ENCODE data around the gene INS.
"Not testable (repeated sequence)": the region's sequence is repeated elsewhere in the genome, so short reads cannot be mapped to it uniquely, and the experiment has no call there.

The INS gene

DNA sequence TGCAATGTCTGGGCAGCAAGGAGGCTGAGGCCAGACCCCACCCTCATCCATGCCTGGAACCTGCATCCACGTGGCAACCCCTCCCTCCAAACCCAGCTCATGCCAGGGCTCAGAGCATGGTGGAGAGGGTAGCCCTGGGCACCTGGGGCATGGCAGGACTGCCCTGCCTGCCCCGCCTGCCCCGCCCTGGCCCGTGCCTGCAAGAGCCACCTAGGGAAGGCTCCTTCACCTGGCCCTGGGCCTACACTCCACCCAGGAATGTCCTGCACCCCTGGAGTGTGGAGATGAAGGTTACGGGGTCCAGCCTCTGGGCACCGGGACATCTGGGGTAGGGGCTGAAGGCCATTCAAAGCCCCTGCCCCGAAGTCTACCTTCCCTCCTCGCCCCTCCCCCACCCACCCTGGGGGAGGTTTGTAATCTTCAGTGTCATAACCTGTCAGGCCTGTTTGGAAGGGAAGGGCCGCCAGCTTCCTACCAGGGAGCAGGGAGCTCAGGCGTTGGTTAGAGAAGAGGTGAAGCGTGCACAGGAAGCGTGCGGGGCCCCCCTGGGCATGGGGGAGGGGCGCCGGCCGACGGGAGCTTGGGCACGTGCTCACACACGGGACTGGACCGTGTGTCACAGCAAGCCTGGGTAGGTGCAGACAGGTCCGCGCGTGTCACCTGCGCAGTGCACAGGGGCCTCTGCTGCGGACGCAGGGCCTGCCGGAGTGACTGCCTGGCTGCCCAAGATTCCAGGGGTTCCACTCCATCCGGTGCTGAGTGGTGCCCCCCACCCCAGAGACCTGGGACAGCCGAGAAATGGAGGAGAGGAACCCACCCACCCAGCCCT lies 41.3 kb upstream of the INS start:
- Mint-ChIP-seq H3K27ac (no peak overlapping the region), H3K4me3 (no peak overlapping the region), H3K4me1 (ENCODE audit: low read depth) (no peaks in the 10 kb centered on the region), H3K9me3 (ENCODE audit: low read depth) (no peaks in the 10 kb centered on the region), H3K27me3 (no peaks in the 10 kb centered on the region), H3K36me3 (no peaks in the 10 kb centered on the region)

DNA sequence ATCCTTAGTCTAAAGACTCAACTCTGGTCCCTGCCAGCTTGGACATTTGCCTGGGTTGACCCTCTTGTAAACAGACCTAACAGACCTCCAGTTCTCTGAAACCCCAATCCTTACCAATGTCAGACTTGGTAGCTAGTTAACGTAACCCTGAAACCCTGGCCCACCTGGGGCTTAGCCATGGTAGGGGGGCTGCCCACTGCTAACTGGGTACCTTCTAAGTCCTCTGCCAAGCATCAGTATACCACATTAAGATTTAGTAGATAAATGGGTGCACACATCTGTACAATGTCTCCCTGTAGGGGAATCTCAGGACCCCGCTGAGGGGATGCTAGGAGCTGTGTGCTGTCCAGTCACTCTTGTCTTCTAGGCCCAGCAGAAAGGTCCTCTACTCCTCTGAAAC lies 40.5 kb upstream of the INS start:
- H3K36me3 Mint-ChIP-seq = no peaks in the 10 kb centered on the region
- H3K27me3 Mint-ChIP-seq = no peaks in the 10 kb centered on the region
- H3K4me1 Mint-ChIP-seq (ENCODE audit: low read depth) = peaks cover under 1% of the 10 kb centered on the region
- H3K4me3 Mint-ChIP-seq = no peak overlapping the region
- H3K27ac Mint-ChIP-seq = no peak overlapping the region
- no peaks in the 10 kb centered on the region for H3K9me3 Mint-ChIP-seq (ENCODE audit: low read depth)

DNA sequence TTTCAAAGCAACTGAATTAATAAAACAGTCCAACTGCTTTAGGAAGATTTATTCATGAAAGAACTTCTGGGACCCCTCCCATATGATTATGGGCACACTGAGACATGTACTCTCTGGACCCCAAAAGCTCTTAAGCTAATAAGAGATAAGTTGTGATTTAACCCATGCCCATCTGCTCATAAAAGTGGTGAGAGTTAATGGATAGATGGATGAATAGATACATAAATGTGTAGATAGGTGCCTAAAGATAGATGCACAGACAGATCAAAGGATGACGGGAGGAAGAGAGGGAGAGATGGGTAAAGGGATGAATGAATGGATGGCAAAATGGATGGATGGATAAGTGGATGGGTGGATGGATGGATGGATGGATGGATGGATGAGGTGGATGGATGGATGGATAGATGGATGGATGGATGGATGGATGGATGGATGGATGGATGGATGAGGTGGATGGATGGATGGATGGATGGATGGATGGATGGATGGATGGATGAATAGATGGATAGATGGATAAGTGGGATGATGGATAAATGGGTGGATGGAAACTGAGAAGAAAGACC lies 40.0 kb upstream of the INS start:
- no peaks in the 10 kb centered on the region for H3K36me3 Mint-ChIP-seq
- no peaks in the 10 kb centered on the region for H3K9me3 Mint-ChIP-seq (ENCODE audit: low read depth)
- H3K27me3 Mint-ChIP-seq = peaks cover 2% of the 10 kb centered on the region
- peaks cover 5% of the 10 kb centered on the region for H3K4me1 Mint-ChIP-seq (ENCODE audit: low read depth)
- no peak overlapping the region for H3K4me3 Mint-ChIP-seq
- H3K27ac Mint-ChIP-seq = no peak overlapping the region

DNA sequence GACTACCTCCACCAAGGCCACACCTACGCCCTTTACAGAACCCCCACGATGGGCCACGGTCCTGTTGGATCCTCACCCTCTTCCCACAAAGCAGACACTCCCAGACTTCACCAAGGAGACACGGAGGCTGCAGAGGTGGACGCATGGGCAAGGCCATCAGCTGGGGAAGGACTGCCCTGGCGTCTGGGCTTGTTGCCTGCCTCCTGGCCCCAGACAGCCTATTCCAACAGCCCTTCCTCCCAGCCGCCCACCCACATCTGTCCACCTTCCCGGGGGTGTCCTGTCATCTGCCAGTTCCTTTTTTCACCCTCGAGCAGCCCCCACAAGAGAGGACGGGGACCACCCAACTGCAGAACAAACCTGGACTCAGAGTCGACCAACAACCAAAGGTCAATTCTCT lies 39.5 kb upstream of the INS start:
- H3K4me1 Mint-ChIP-seq (ENCODE audit: low read depth) = peaks cover 5% of the 10 kb centered on the region
- no peak overlapping the region for H3K4me3 Mint-ChIP-seq
- no peak overlapping the region for H3K27ac Mint-ChIP-seq
- H3K36me3 Mint-ChIP-seq = no peaks in the 10 kb centered on the region
- no peaks in the 10 kb centered on the region for H3K9me3 Mint-ChIP-seq (ENCODE audit: low read depth)
- peaks cover 2% of the 10 kb centered on the region for H3K27me3 Mint-ChIP-seq

DNA sequence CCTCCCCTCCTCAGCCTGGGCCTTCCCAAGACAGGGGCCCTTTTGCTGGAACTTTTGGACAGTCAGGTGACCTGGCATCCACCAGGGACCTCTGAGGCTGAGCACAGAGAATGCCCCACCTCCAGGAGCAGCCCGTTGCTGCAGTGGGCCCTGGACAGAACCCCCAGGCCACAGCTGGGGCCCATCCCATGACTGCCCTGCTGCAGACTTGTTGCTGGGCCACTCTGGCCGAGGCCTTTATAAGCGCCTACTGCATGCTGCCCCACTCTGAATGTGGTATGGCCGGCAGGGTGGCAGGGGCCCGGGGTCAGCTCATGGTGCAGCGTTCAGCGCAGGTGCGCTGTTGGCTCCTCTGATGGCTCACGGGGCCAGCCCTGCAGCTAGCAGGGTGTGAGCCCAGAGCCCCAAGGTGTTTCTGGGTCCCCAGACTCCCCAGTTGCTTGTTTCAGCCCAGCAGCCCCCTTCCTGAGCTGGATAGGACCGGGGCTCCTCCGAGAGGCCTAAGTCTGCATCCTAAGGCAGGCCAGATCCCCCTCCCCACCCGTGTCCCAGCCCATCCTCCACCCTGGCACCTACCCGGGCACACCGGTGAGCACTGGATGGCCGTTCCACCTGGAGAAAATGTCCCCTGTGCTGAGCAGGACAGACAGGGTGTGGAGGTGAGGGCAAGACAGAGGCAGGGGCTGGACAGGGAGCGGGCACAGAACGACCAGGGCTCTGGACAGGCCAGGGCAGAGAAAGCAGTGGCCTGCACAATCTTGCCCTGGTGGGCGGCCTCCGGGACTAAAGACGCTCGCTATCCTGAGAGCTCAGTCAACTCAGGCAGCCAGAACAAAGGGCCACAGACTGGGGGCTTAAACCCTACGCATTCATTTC lies 38.7 kb upstream of the INS start:
- Mint-ChIP-seq H3K4me3 (no peak overlapping the region), H3K36me3 (no peaks in the 10 kb centered on the region), H3K4me1 (ENCODE audit: low read depth) (peaks cover 5% of the 10 kb centered on the region), H3K27me3 (peaks cover 2% of the 10 kb centered on the region), H3K9me3 (ENCODE audit: low read depth) (no peaks in the 10 kb centered on the region), H3K27ac (no peak overlapping the region)

DNA sequence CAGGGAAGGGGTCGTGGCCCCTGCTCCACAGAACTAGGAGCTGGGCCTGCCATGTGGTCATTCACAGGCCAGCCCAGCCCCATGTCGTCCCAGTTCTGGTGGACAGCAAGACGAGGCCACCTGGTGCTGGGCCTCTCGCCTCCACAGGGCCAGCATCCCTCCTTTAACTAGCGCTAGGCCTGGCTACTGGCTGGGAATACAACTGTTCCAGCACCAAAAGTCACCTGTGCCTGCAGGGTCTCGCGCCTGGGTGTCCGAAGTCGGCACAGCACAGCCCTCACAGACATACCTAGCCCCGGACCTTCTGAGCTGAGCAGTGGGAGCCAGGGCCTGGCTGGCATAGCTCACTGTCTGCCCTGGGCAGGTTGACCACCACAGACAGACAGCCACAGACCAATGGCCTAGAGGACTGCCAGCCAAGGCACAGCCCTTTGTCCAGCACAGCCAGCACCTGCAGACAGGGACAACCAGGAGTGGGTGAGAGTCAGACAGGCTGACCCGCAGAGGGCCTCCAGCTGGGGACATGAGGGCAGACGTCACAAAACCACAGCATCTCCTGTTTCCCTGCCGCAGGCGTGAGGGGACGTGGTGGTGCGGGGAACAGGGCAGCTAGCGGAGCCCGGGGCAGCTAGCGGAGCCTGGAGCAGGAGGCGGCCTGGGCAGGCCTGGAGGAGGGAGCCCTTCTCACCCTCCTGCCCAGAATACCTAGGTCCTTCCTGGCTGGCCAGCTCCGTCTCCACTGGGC lies 37.8 kb upstream of the INS start:
- Mint-ChIP-seq H3K27ac (no peak overlapping the region), H3K27me3 (peaks cover 2% of the 10 kb centered on the region), H3K4me1 (ENCODE audit: low read depth) (peaks cover 5% of the 10 kb centered on the region), H3K9me3 (ENCODE audit: low read depth) (no peaks in the 10 kb centered on the region), H3K36me3 (no peaks in the 10 kb centered on the region), H3K4me3 (no peak overlapping the region)

DNA sequence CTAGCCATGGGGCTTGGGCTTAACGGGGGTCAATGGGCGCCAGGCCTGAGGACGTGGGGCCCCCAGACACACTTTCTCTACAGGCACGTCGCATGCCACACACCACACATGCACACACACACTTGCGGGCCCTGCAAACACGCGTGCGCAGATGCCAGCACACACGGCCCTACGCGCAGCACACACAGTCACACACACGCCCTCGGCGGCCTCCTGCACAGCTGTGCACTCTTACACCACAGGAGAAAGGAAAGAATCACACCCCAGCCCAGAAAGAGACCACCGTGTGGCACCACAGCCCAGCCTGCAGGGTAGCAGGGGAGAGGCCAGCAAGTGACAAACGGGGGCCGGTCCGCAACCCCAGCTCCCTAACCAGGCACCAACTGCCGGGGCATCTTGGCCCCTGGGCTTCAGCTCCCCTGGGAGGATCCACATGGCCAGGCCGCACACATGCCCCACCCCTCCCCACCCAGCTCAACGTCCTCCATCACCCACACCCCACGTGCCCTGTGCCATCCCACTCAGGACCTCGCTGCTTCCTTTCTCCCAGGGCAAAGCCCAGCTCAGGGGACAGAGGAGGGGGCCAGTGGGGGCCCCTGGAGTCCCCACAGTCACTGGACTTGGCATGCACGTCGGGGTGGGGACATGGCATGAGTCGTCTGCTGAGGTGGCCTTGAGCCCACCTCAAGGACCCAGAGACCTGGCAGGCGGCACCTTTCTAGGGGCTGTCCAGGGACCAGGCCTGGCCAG lies 36.9 kb upstream of the INS start:
- Mint-ChIP-seq H3K4me1 (ENCODE audit: low read depth) (peaks cover 5% of the 10 kb centered on the region), H3K27me3 (peaks cover 2% of the 10 kb centered on the region), H3K4me3 (no peak overlapping the region), H3K36me3 (no peaks in the 10 kb centered on the region), H3K9me3 (ENCODE audit: low read depth) (no peaks in the 10 kb centered on the region), H3K27ac (no peak overlapping the region)

DNA sequence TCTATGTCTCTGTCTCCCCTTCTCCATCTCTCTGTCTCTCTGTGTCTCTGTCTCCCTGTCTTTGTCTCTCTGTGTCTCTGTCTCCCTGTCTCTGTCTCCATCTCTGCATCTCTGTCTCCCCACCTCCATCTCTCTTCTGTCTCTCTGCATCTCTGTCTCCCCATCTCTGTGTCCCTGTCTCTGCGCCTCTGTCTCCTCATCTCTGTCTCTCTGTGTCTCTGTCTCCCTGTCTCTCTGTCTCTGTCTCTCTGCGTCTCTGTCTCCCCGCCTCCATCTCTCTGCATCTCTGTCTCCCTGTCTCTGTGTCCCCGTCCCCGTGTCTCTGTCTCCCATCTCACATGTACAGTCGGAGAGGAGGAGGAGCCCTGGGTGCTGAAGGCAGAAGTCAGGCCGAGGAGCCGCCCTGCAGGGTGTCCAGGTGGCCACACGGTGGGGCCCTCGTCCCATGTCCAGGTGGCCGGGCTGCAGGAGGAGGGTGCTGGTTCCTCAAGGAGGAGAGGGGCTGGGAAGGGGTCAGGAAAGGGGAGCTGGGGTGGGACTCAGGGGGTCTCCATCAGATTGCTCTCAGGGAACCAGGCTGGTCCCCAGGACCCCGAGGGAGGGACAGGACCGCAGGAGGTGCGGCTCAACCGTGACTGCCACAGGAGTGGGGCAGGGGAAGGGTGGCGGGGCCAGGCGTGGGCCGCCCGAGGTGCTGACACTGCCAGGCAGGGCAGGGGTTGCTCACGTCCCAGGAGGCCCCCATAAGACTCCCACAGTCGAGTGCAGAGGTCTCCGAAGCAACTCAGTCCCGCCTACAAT lies 36.2 kb upstream of the INS start:
- no peak overlapping the region for H3K4me3 Mint-ChIP-seq
- no peaks in the 10 kb centered on the region for H3K36me3 Mint-ChIP-seq
- no peak overlapping the region for H3K27ac Mint-ChIP-seq
- peaks cover 2% of the 10 kb centered on the region for H3K27me3 Mint-ChIP-seq
- peaks cover 5% of the 10 kb centered on the region for H3K4me1 Mint-ChIP-seq (ENCODE audit: low read depth)
- H3K9me3 Mint-ChIP-seq (ENCODE audit: low read depth) = no peaks in the 10 kb centered on the region

DNA sequence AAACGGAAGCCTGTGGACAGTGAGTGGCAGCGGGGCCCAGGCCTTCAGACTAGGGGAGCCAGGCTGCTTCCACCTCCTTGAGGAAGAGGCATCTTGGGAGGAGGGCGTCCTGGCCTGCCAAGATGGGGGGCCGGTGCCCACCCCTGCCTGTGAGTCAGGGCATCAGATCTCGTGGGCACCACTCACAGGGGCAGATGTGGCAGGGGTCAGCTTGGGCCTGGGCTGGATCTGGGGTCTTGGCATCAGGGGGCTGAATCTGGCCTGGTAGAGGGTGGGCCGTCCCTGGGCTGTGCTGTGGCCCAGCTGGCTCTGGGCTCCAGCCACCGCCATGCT lies 34.7 kb upstream of the INS start:
- no peaks in the 10 kb centered on the region for H3K36me3 Mint-ChIP-seq
- no peaks in the 10 kb centered on the region for H3K9me3 Mint-ChIP-seq (ENCODE audit: low read depth)
- H3K4me3 Mint-ChIP-seq = no peak overlapping the region
- no peak overlapping the region for H3K27ac Mint-ChIP-seq
- peaks cover 2% of the 10 kb centered on the region for H3K27me3 Mint-ChIP-seq
- H3K4me1 Mint-ChIP-seq (ENCODE audit: low read depth) = peaks cover 5% of the 10 kb centered on the region

DNA sequence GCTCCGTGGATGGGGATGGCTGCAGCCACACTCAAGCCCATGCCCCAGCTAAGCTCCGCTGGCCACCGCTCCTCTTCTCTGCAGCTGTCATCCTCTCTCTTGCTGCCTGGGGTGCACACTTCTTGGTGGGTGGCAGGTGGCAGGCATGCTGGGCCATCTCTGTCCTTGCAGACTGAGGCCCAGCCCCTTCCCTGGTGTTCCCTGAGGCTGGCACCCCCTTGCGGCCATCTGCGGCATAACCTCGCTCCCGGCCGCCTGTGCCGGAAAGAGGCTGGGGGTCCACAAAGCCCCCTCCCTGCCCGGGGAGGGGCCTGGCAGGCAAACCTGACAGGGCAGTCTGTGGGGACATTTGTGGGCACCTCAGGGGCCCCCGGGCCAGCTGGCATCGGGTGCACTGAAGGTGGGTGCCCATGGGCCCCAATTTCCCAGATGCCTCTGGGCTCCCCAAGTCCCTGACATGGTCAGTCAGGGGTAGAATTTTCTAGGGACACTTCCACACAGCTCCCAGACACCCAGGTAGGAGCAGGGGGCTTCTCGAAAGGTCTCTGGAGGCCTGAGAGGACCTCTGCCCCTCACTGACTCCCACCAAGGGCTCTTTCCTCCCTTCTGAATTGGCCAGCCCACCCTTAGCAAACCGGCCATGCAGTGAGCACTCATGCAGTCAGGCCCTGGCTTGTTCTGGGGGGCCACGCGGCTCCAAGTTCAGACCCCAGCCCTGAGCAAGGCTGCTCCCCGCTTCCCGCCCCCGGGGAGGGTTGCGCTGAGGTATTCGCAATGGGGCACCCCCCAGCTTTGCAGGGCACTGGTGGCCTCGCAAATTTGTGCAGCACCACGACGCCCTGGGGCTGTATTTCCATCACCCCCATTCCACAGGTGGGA lies 34.1 kb upstream of the INS start:
- Mint-ChIP-seq H3K27ac (no peak overlapping the region), H3K27me3 (peaks cover 4% of the 10 kb centered on the region), H3K4me3 (no peak overlapping the region), H3K36me3 (no peaks in the 10 kb centered on the region), H3K4me1 (ENCODE audit: low read depth) (peaks cover 5% of the 10 kb centered on the region), H3K9me3 (ENCODE audit: low read depth) (no peaks in the 10 kb centered on the region)

DNA sequence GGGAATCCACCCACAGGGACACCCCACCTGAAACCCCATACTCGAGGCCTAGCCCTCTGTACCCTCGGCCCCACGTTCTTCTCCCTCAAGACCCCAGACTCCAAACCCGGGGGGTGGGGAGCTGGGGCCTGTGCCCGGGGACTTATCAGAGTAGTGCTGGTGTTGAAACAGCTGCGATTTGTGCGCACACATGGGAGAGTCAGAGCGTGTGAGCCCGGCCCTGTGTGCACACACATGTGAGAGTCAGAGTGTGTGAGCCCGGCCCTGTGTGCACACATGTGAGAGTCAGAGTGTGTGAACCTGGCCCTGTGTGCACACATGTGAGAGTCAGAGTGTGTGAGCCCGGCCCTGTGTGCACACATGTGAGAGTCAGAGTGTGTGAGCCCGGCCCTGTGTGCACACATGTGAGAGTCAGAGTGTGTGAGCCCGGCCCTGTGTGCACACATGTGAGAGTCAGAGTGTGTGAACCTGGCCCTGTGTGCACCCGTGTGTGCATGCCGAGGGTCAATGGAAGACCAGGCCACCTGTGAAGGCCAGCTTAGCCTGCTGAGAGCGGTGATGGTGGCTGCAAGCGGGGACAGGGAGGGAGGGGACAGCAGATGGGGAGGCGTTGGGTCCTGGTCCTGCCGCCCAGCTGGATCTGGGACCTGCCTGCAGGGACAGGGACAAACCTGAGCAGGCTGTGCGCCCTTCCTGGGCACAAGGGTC lies 33.0 kb upstream of the INS start:
- not testable (repeated sequence) for H3K4me1 Mint-ChIP-seq (ENCODE audit: low read depth); H3K27me3 Mint-ChIP-seq; H3K9me3 Mint-ChIP-seq (ENCODE audit: low read depth); H3K27ac Mint-ChIP-seq; H3K36me3 Mint-ChIP-seq; H3K4me3 Mint-ChIP-seq

DNA sequence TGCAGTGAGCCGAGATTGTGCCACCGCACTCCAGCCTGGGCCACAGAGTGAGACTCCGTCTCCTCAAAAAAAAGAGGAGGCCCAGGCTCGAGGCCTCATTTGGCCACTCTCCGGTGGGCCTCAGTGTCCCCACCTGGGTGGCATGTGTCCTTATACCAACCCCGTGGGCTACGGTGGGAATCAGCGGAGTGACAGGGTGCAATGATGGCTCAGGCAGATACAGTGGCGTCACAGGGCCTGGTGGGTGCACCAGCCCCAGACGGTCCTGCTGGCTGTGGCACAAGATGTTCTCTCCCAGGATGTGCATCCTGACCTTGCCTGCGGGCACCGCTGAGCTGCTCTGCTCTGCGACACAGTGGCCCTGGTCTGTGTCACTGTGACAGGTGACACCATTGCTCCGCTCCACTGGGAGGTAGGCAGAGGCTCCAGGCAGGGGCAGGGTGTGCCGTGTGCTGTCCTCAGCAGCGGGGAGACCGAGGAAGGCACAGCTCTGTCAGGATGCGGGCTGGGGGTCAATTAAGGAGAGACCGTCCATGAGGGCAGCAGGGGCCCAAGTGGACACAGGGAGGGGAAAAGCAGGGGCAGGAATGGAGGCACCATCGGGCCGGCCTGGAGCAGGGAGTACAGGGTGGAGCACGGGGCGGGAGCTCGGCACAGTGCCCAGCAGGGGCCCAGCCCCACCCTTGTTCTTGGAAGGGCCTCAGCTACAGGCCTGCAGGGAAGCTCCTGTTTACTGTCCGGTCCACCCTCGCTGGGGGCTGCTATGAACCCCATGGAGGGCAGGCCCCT lies 32.3 kb upstream of the INS start:
- H3K27ac Mint-ChIP-seq = no peak overlapping the region
- H3K27me3 Mint-ChIP-seq = peaks cover 4% of the 10 kb centered on the region
- H3K4me1 Mint-ChIP-seq (ENCODE audit: low read depth) = peaks cover 5% of the 10 kb centered on the region
- no peak overlapping the region for H3K4me3 Mint-ChIP-seq
- H3K36me3 Mint-ChIP-seq = no peaks in the 10 kb centered on the region
- no peaks in the 10 kb centered on the region for H3K9me3 Mint-ChIP-seq (ENCODE audit: low read depth)
